Endothelial cell of umbilical vein (primary cell): ENCODE measurements around the gene TPCN2. TPM values are rescaled to one million over a fixed set of nuclear protein-coding genes. Genes with fewer than 3 reads are reported as not detected.

ENCODE experiments used
- BruUV-seq: library from RNA; stranded (reverse); fragments of 400-500 nt; replicated peaks from 2 replicates; lab custom pipeline; 2021; lab: Mats Ljungman, UMichigan
- CTCF ChIA-PET: fragments of 300-600, 350-600 bp; sonication (Branson Sonifier 250); formaldehyde crosslinking; loops from one replicate; lab custom pipeline; 2021; ENCODE audit warnings: antibody characterized with exemption, inconsistent platforms; lab: Charles Lee
- POLR2A ChIA-PET: fragments of 300-600, 350-600 bp; sonication (Branson Sonifier 250); formaldehyde crosslinking; loops from one replicate; lab custom pipeline; 2021; ENCODE audit warnings: antibody characterized with exemption, inconsistent platforms; lab: Charles Lee
- DNase-seq: peaks from one replicate; pipeline ENCODE4 v3.0.0-alpha.2; 2011; ENCODE audit warnings: low read depth, low spot score
- FAIRE-seq: peaks from 2 replicates; lab custom pipeline; 2011; peaks lifted over from hg19 to GRCh38; lab: Jason Lieb, UNC
- H2AFZ ChIP-seq: 2 replicates; pipeline ENCODE4 v1.6.0; 2012; ENCODE audit warnings: low read depth, low read length, control low read depth, inconsistent platforms
- H3K27ac ChIP-seq: 2 replicates; pipeline ENCODE4 v1.5.1; 2011; ENCODE audit warnings: low read depth, mild to moderate bottlenecking, control low read depth, low read length, moderate library complexity; ENCODE audit not compliant: insufficient read depth
- H3K27me3 ChIP-seq, 2 experiments: 2 replicates each; pipeline versions ENCODE4 v1.6.0 to v1.6.1; 2011; ENCODE audit warnings: low read length in 2 of 2, mixed read lengths in 1 of 2; ENCODE audit not compliant: control insufficient read depth in 2 of 2, insufficient read depth in 2 of 2
- H3K36me3 ChIP-seq, 2 experiments: 2 replicates in 1 of 2; 3 replicates in 1 of 2; pipeline ENCODE4 v1.5.1; 2011; ENCODE audit warnings: low read length in 2 of 2, mild to moderate bottlenecking in 1 of 2, moderate library complexity in 1 of 2; ENCODE audit not compliant: control insufficient read depth in 2 of 2, insufficient read depth in 2 of 2; ENCODE audit errors: extremely low read depth in 1 of 2
- H3K4me1 ChIP-seq: 3 replicates; pipeline ENCODE4 v1.5.1; 2011; ENCODE audit warnings: mild to moderate bottlenecking, low read length; ENCODE audit not compliant: control insufficient read depth, insufficient read depth; ENCODE audit errors: extremely low read depth
- H3K4me2 ChIP-seq: 2 replicates; pipeline ENCODE4 v1.6.1; 2011; ENCODE audit warnings: low read length, control low read depth, mixed read lengths; ENCODE audit not compliant: insufficient read depth
- H3K4me3 ChIP-seq, 3 experiments: fragments of 200-600 bp in 1 of 3; sonication (generic), shearing (Covaris generic) in 1 of 3; replicated peaks in 1 of 3; 2 replicates each; pipeline ENCODE4 v1.5.1; 2011 to 2016; ENCODE audit warnings: control low read depth in 3 of 3, low read length in 3 of 3, mild to moderate bottlenecking in 2 of 3, inconsistent platforms in 1 of 3, low read depth in 1 of 3, moderate library complexity in 1 of 3; ENCODE audit not compliant: insufficient read depth in 1 of 3
- H3K79me2 ChIP-seq: 2 replicates; pipeline ENCODE4 v1.6.0; 2012; ENCODE audit warnings: low read length, inconsistent platforms; ENCODE audit not compliant: control insufficient read depth, insufficient read depth
- H3K9ac ChIP-seq: replicated peaks from 2 replicates; pipeline ENCODE3; 2011; ENCODE audit warnings: low read length, control low read depth; ENCODE audit not compliant: insufficient read depth; ENCODE audit errors: extremely low read depth
- H3K9me1 ChIP-seq: replicated peaks from 3 replicates; pipeline ENCODE4 v1.6.0; 2011; ENCODE audit warnings: mild to moderate bottlenecking, low read length; ENCODE audit not compliant: control insufficient read depth, insufficient read depth; ENCODE audit errors: extremely low read depth
- H3K9me3 ChIP-seq: replicated peaks from 2 replicates; pipeline ENCODE4 v1.5.1; 2012; ENCODE audit warnings: low read length, inconsistent platforms; ENCODE audit not compliant: control insufficient read depth, insufficient read depth
- H4K20me1 ChIP-seq: replicated peaks from 2 replicates; pipeline ENCODE3; 2011; ENCODE audit warnings: mild to moderate bottlenecking, low read length; ENCODE audit not compliant: control insufficient read depth, insufficient read depth; ENCODE audit errors: extremely low read depth
- CTCF ChIP-seq, 2 donors: IDR thresholded peaks; 1 replicate in 1 of 2; 2 replicates in 1 of 2; pipeline ENCODE4 v1.5.1; 2011; ENCODE audit warnings: low read length in 2 of 2, mild to moderate bottlenecking in 2 of 2, moderate library complexity in 2 of 2, control low read depth in 1 of 2, inconsistent platforms in 1 of 2, low read depth in 1 of 2; ENCODE audit not compliant: insufficient read depth in 1 of 2; ENCODE audit errors: extremely low read depth in 1 of 2
- EZH2 ChIP-seq: IDR thresholded peaks from 2 replicates; pipeline ENCODE4 v1.6.1; 2012; ENCODE audit warnings: borderline replicate concordance, low read depth, mild to moderate bottlenecking, moderate library complexity, low read length, inconsistent platforms; ENCODE audit not compliant: severe bottlenecking
- FOS ChIP-seq: IDR thresholded peaks from 2 replicates; pipeline ENCODE4 v1.6.1; 2011; ENCODE audit warnings: mild to moderate bottlenecking, low read length, moderate library complexity, borderline replicate concordance; ENCODE audit not compliant: insufficient read depth
- GATA2 ChIP-seq: IDR thresholded peaks from 2 replicates; pipeline ENCODE4 v1.7.0; 2011; ENCODE audit warnings: low read depth, mild to moderate bottlenecking, moderate library complexity, mixed read lengths, low read length; ENCODE audit not compliant: insufficient read length, insufficient read depth
- JUN ChIP-seq: IDR thresholded peaks from 2 replicates; pipeline ENCODE4 v1.6.1; 2011; ENCODE audit warnings: borderline replicate concordance, low read depth; ENCODE audit not compliant: insufficient read length, insufficient read depth
- MAX ChIP-seq: IDR thresholded peaks from 2 replicates; pipeline ENCODE4 v1.6.1; 2011; ENCODE audit not compliant: insufficient read depth, insufficient read length
- MYC ChIP-seq: IDR thresholded peaks from one replicate; pipeline ENCODE4 v1.6.1; 2011; ENCODE audit warnings: mild to moderate bottlenecking, low read depth, low read length
- POLR2A ChIP-seq: IDR thresholded peaks from 2 replicates; pipeline ENCODE4 v1.6.1; 2012; ENCODE audit warnings: low read depth, mild to moderate bottlenecking, control low read depth, low read length
- POLR2AphosphoS5 ChIP-seq: IDR thresholded peaks from 2 replicates; pipeline ENCODE4 v1.6.1; 2012; ENCODE audit warnings: low read depth, mild to moderate bottlenecking, control low read depth, low read length, moderate library complexity; ENCODE audit not compliant: insufficient read depth
- dilution Hi-C: fragments of 300-500 bp; cut with MboI; formaldehyde crosslinking; loops from one replicate; pipeline ENCODE4 v1.15.0; 2019; ENCODE audit warnings: low sequenced_read_pairs; ENCODE audit not compliant: extremely low pct_ligation_motif_present
- intact Hi-C: fragments of 100-400 bp; cut with micrococcal nuclease; formaldehyde crosslinking; loops from one replicate; pipeline ENCODE4 v1.10.0; 2022
- polyA plus RNA-seq, 4 experiments: library from polyadenylated mRNA; depleted of rRNA in 3 of 4; stranded (reverse) in 3 of 4; unstranded in 1 of 4; fragments of >200 nt; gene quantifications; 2 replicates each; pipeline versions ENCODE4 v1.2.1 to v1.2.3, GENCODE V29; 2011 to 2012; ENCODE audit warnings: missing spikeins in 1 of 4
- total RNA-seq: library from RNA; stranded (reverse); gene quantifications from 2 replicates; pipeline ENCODE4 v1.2.3, GENCODE V29; 2021

The TPCN2 gene
- total and polyA plus RNA-seq, 2 donors (not counting 3 experiments of a cell fraction or from before 2014, with no cell fraction given) = 10.3 to 13.4 TPM

DNA sequence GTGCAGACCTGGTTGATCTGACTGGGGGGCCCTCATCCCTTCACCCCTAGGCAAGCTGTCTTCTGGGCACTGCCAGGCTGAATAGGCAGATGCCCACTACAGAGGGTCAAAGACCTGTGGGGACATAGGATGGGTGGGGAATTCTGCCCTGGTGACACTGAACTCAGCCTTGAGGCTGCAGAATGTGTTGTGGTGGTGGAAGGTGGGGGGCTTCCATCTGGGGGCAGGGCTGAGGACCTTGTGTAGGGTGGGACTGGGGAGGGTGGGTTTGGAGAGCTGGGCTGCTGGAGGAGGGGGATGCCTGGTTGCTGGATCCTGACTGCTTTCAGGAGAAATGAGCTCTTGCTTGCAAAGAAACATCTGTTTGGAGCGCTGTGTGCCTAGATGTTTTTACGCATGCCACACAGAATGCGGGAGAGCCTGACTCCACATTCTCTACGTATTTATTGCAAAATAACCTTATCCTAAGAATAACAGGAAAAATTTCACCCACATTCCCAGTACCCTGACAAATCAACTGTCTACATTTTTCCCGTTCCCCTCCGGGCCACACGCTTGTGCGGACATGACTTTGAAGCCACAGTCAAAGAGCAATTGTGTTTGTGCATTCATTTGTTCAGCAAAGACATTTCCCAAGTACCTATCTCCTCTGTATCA lies 125.3 kb downstream of the TPCN2 start:
- H3K27me3 ChIP-seq = peaks cover 2 to 4% of the 10 kb centered on the region in 2 experiments
- no peak overlapping the region for H3K4me3 ChIP-seq
- TF ChIP-seq JUN (no peak), MYC (no peak), GATA2 (no peak), POLR2A (no peak), MAX (no peak), FOS (no peak), EZH2 (no peak), CTCF (IDR thresholded peaks at IDR 0.05; ENCODE audit: extremely low read depth in 1 of 2, insufficient read depth in 1 of 2, low read depth in 1 of 2, low read length in 2 of 2) (no peak), POLR2AphosphoS5 (no peak)
- H3K4me2 ChIP-seq = no peak overlapping the region
- no peak overlapping the region for H3K9ac ChIP-seq
- FAIRE-seq = no peak
- H2AFZ ChIP-seq = no peak overlapping the region
- no peaks in the 10 kb centered on the region for H3K36me3 ChIP-seq
- H4K20me1 ChIP-seq = no peaks in the 10 kb centered on the region
- H3K27ac ChIP-seq = no peak overlapping the region
- intact Hi-C loops = no loop called here
- no TSS peak for BruUV-seq
- POLR2A ChIA-PET = no interaction called here
- no peaks in the 10 kb centered on the region for H3K79me2 ChIP-seq
- no peak for DNase-seq
- H3K4me1 ChIP-seq = no peaks in the 10 kb centered on the region
- no peaks in the 10 kb centered on the region for H3K9me1 ChIP-seq
- CTCF ChIA-PET = no interaction called here
- dilution Hi-C loops = no loop called here
- no peaks in the 10 kb centered on the region for H3K9me3 ChIP-seq
